ENCODE results near the gene NTSR1. TPM values are rescaled to one million over a fixed set of nuclear protein-coding genes. Genes with fewer than 3 reads are reported as not detected.

NTSR1 gene
- total and polyA plus RNA-seq, 2 experiments from 2014 or later = 0.15 to 1.4 TPM

DNA sequence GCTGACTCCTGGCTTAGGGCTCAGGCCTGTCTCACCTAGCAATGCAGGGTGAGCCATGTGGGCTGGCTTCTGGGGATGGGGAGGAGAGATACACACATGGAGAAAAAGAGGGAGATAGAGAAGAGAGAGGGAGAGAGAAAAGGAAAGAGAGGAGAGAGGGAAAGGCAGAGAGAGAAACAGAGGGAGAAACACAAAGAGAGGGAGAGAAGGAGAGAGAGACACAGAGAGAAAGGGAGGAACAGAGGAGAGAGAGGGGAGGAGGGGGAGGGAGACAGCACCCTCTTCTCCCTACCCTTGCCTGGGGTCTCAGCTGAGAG, 24.8 kb downstream of the NTSR1 start:
- H3K27me3 ChIP-seq (ENCODE audit: insufficient read depth) = no peaks in the 10 kb centered on the region
- no peak overlapping the region; the same call in 2 of the 3 replicates for H3K4me3 Mint-ChIP-seq
- no peak overlapping the region for H3K4me2 ChIP-seq
- ATAC-seq = no peak
- H3K27ac ChIP-seq (ENCODE audit: low read depth) = no peak overlapping the region
- peaks cover 5% of the 10 kb centered on the region for H3K27me3 Mint-ChIP-seq (ENCODE audit: insufficient read depth, low read depth, poor library complexity)
- H3K79me2 ChIP-seq (replicated peaks; ENCODE audit: insufficient read depth) = no peaks in the 10 kb centered on the region
- no peaks in the 10 kb centered on the region for H3K9me3 Mint-ChIP-seq
- H3K4me1 Mint-ChIP-seq = peaks cover 11% of the 10 kb centered on the region
- H3K36me3 Mint-ChIP-seq (ENCODE audit: low read depth) = no peaks in the 10 kb centered on the region
- H3F3A ChIP-seq (replicated peaks; ENCODE audit: low read depth) = no peaks in the 10 kb centered on the region
- H3K4me3 ChIP-seq = no peak overlapping the region
- TF ChIP-seq NANOG (IDR thresholded peaks at IDR 0.05; ENCODE audit: borderline replicate concordance) = no peak
- TF ChIP-seq REST (IDR thresholded peaks at IDR 0.05; ENCODE audit: unreplicated experiment) = no peak
- no peak for TF ChIP-seq ZNF331 (CRISPR knock-in tag; IDR thresholded peaks at IDR 0.05; ENCODE audit: low read depth)
- no peak for TF ChIP-seq CTCF (conservative IDR thresholded peaks at IDR 0.05; ENCODE audit: low read depth in 2 of 2)
- TF ChIP-seq STAT1 (IDR thresholded peaks at IDR 0.05; ENCODE audit: unreplicated experiment) = no peak
- no peak for TF ChIP-seq CREB1 (CRISPR knock-in tag; IDR thresholded peaks at IDR 0.05; ENCODE audit: low read depth)
- no peak for TF ChIP-seq JUNB (IDR thresholded peaks at IDR 0.05; ENCODE audit: unreplicated experiment)
- no peak for TF ChIP-seq ZNF462 (CRISPR knock-in tag; IDR thresholded peaks at IDR 0.05)
- TF ChIP-seq ETS1 (IDR thresholded peaks at IDR 0.05) = no peak
- no peak for TF ChIP-seq EZH2 (IDR thresholded peaks at IDR 0.05; ENCODE audit: low read depth, unreplicated experiment)
- TF ChIP-seq POLR2AphosphoS5 (IDR thresholded peaks at IDR 0.05; ENCODE audit: low read depth) = no peak
- no peak for TF ChIP-seq ZNF114 (CRISPR knock-in tag; IDR thresholded peaks at IDR 0.05)
- TF ChIP-seq EZH2phosphoT487 (IDR thresholded peaks at IDR 0.05; ENCODE audit: unreplicated experiment) = no peak
- no peaks in the 10 kb centered on the region for H3K36me3 ChIP-seq (ENCODE audit: insufficient read depth)
- no peaks in the 10 kb centered on the region for H4K20me1 ChIP-seq (replicated peaks; ENCODE audit: insufficient read depth)
- no peak overlapping the region for H2AFZ ChIP-seq
- no peaks in the 10 kb centered on the region for H3K9me2 ChIP-seq (ENCODE audit: insufficient read depth)
- H3K27ac Mint-ChIP-seq = no peak overlapping the region
- DNase-seq (ENCODE audit: low spot score) = no peak
- no peaks in the 10 kb centered on the region for H3K4me1 ChIP-seq (ENCODE audit: insufficient read depth)

Data from GM23338 (cell line).